Measurements from ENCODE around the gene NT5C2. TPM values are rescaled to one million over a fixed set of nuclear protein-coding genes. Genes with fewer than 3 reads are reported as not detected.

NT5C2 gene
- total and polyA plus RNA-seq, 2 donors (not counting 1 experiment from before 2014, with no cell fraction given): 74.3 to 82.2 TPM

DNA sequence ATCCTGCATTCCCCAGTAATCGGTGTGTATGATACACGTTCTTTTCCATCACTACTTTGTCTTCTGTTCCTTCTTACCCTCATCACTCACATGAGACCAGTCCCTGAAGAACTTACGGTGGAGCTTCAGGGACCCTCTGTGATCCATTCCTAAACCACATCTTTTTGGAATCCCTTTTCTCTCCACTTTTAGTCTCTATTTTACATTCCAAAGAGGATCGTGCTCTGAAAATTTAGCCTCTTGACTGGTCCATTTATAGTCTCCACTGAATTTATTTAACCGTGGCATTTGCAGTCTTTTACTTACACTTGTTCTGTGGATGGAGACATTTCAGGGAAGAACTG is 109.1 kb downstream of the NT5C2 start:
- peaks cover 1% of the 10 kb centered on the region for H3K36me3 ChIP-seq (ENCODE audit: control insufficient read depth, insufficient read depth, low read length)
- H3K27me3 ChIP-seq (ENCODE audit: control insufficient read depth, insufficient read depth, low read length): no peaks in the 10 kb centered on the region
- H3K4me1 ChIP-seq (ENCODE audit: control insufficient read depth, extremely low read depth, insufficient read depth, low read length): no peaks in the 10 kb centered on the region
- H3K9ac ChIP-seq (ENCODE audit: insufficient read depth, low read length): no peak overlapping the region
- TF ChIP-seq, protein P1, sequence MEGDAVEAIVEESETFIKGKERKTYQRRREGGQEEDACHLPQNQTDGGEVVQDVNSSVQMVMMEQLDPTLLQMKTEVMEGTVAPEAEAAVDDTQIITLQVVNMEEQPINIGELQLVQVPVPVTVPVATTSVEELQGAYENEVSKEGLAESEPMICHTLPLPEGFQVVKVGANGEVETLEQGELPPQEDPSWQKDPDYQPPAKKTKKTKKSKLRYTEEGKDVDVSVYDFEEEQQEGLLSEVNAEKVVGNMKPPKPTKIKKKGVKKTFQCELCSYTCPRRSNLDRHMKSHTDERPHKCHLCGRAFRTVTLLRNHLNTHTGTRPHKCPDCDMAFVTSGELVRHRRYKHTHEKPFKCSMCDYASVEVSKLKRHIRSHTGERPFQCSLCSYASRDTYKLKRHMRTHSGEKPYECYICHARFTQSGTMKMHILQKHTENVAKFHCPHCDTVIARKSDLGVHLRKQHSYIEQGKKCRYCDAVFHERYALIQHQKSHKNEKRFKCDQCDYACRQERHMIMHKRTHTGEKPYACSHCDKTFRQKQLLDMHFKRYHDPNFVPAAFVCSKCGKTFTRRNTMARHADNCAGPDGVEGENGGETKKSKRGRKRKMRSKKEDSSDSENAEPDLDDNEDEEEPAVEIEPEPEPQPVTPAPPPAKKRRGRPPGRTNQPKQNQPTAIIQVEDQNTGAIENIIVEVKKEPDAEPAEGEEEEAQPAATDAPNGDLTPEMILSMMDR (conservative IDR thresholded peaks at IDR 0.05 in 1 of 2, IDR thresholded peaks at IDR 0.05 in 1 of 2; ENCODE audit: low read depth in 1 of 2, low read length in 2 of 2): no peak
- TF ChIP-seq EZH2 (IDR thresholded peaks at IDR 0.05; ENCODE audit: low read length, missing control alignments): no peak
- no peaks in the 10 kb centered on the region for H3K9me3 ChIP-seq (ENCODE audit: control insufficient read depth, insufficient read depth, low read depth, low read length)
- no peak overlapping the region for H3K4me2 ChIP-seq (ENCODE audit: extremely low read depth, insufficient read depth, low read length)
- H3K27ac ChIP-seq (ENCODE audit: insufficient read depth, low read length): no peak overlapping the region
- H2AFZ ChIP-seq (ENCODE audit: low read length): no peak overlapping the region
- no peaks in the 10 kb centered on the region for H3K79me2 ChIP-seq (ENCODE audit: control insufficient read depth, insufficient read depth, low read length)
- no peaks in the 10 kb centered on the region for H4K20me1 ChIP-seq (ENCODE audit: control insufficient read depth, extremely low read depth, insufficient read depth, low read length)
- no peak overlapping the region for H3K4me3 ChIP-seq (replicated peaks in 1 of 4; ENCODE audit: control extremely low read depth in 1 of 4, insufficient read depth in 1 of 4, low read depth in 3 of 4, low read length in 4 of 4)
- DNase-seq (ENCODE audit: low read depth in 2 of 2): no peak

DNA sequence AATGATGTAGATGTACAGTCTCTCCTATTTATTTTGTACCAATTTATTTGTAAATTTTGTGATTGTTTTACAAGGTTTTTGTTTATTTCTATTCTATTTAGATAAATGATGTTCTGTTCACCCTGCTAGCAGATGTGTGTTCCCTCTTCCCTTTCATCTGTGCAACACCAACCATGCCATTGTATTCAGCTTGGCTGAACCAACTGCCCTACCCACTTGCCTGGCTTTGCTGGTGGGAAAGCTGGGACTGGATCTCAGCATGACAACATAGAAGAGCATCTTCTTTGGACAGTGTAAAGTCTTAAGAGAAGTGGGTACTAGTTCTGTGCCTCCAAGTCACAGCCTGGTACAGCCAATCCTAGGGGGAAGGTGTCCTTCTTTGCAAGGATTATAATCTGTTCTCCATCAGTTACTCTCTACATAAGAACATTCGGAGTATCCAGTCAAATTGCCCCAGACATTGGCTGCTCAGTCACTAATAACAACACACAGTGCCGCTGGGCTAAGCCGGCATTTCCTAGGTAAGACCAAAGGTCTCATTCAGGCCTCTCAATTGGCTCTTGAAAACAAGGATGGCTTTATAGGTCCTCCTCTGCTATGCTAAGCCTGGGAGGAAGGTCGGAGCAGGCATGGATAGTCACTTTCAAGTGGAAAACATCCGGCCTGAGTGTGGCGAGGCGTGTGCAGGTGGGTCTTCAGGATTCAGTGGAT is 109.7 kb downstream of the NT5C2 start:
- Histone ChIP-seq H3K79me2 (ENCODE audit: control insufficient read depth, insufficient read depth, low read length) (no peaks in the 10 kb centered on the region), H3K4me1 (ENCODE audit: control insufficient read depth, extremely low read depth, insufficient read depth, low read length) (no peaks in the 10 kb centered on the region), H3K9me3 (ENCODE audit: control insufficient read depth, insufficient read depth, low read depth, low read length) (no peaks in the 10 kb centered on the region), H3K27me3 (ENCODE audit: control insufficient read depth, insufficient read depth, low read length) (no peaks in the 10 kb centered on the region), H3K4me2 (ENCODE audit: extremely low read depth, insufficient read depth, low read length) (no peak overlapping the region), H3K27ac (ENCODE audit: insufficient read depth, low read length) (no peak overlapping the region), H3K36me3 (ENCODE audit: control insufficient read depth, insufficient read depth, low read length) (no peaks in the 10 kb centered on the region), H3K9ac (ENCODE audit: insufficient read depth, low read length) (no peak overlapping the region), H3K4me3 (replicated peaks in 1 of 4; ENCODE audit: control extremely low read depth in 1 of 4, insufficient read depth in 1 of 4, low read depth in 3 of 4, low read length in 4 of 4) (no peak overlapping the region), H4K20me1 (ENCODE audit: control insufficient read depth, extremely low read depth, insufficient read depth, low read length) (no peaks in the 10 kb centered on the region), H2AFZ (ENCODE audit: low read length) (no peak overlapping the region)
- DNase-seq (ENCODE audit: low read depth in 2 of 2): no peak
- no peak for TF ChIP-seq EZH2 (IDR thresholded peaks at IDR 0.05; ENCODE audit: low read length, missing control alignments)
- TF ChIP-seq, protein P1 (conservative IDR thresholded peaks at IDR 0.05 in 1 of 2, IDR thresholded peaks at IDR 0.05 in 1 of 2; ENCODE audit: low read depth in 1 of 2, low read length in 2 of 2): no peak

DNA sequence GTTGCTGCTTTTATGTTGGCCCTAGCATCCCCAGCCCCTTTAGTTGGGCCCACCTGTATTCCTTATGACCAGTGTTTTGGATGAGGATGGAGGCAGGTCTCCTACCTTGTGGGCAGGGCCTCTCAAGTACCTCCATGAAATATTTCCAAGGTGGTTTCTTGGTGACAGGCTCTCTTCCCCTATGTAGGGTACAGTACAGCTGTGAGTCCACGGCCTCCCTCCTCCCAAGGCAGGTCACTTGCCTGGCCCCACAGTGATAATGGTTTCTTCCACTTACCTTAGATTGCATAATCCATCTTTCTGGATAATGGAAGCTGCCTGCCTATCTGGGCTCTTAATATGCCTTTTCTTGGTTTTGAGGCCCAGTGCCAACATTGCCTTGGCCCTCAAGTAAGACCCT is 110.4 kb downstream of the NT5C2 start:
- Histone ChIP-seq H2AFZ (ENCODE audit: low read length) (no peak overlapping the region), H3K9ac (ENCODE audit: insufficient read depth, low read length) (no peak overlapping the region), H3K4me2 (ENCODE audit: extremely low read depth, insufficient read depth, low read length) (no peak overlapping the region), H3K9me3 (ENCODE audit: control insufficient read depth, insufficient read depth, low read depth, low read length) (no peaks in the 10 kb centered on the region), H3K27ac (ENCODE audit: insufficient read depth, low read length) (no peak overlapping the region), H3K27me3 (ENCODE audit: control insufficient read depth, insufficient read depth, low read length) (no peaks in the 10 kb centered on the region), H3K36me3 (ENCODE audit: control insufficient read depth, insufficient read depth, low read length) (no peaks in the 10 kb centered on the region), H3K4me1 (ENCODE audit: control insufficient read depth, extremely low read depth, insufficient read depth, low read length) (no peaks in the 10 kb centered on the region), H3K4me3 (replicated peaks in 1 of 4; ENCODE audit: control extremely low read depth in 1 of 4, insufficient read depth in 1 of 4, low read depth in 3 of 4, low read length in 4 of 4) (no peak overlapping the region), H3K79me2 (ENCODE audit: control insufficient read depth, insufficient read depth, low read length) (no peaks in the 10 kb centered on the region), H4K20me1 (ENCODE audit: control insufficient read depth, extremely low read depth, insufficient read depth, low read length) (no peaks in the 10 kb centered on the region)
- no peak for DNase-seq (ENCODE audit: low read depth in 2 of 2)
- TF ChIP-seq, protein P1 (conservative IDR thresholded peaks at IDR 0.05 in 1 of 2, IDR thresholded peaks at IDR 0.05 in 1 of 2; ENCODE audit: low read depth in 1 of 2, low read length in 2 of 2): no peak
- TF ChIP-seq EZH2 (IDR thresholded peaks at IDR 0.05; ENCODE audit: low read length, missing control alignments): no peak

Measured in fibroblast of lung (primary cell).